DMS153 treated with DMSO at 0.1 percent for 48 hours (cell line): ENCODE measurements around the gene TOB2.

Experiments
- DNase-seq: peaks from one replicate; lab custom pipeline; 2025; ENCODE audit not compliant: unreplicated experiment; lab: John Stamatoyannopoulos, UW

The TOB2 gene

GRCh38 chr22:41446639-41447434 lies at the start of gene TOB2:
Gene TOB2, minus strand, starts transcription at chr22:41446801. Its CDS starts 9,456 bp downstream, at chr22:41437345.
- peak; percentile 90 for DNase-seq

GRCh38 chr22:41491374-41492100 lies 44.9 kb upstream of the TOB2 start:
- no peak for DNase-seq

GRCh38 chr22:41488596-41489385 lies 42.2 kb upstream of the TOB2 start:
- no peak for DNase-seq

- no peak for DNase-seq
These were observed 41.5 kb upstream of the TOB2 start for GRCh38 chr22:41488076-41488475.

- no peak for DNase-seq
These were observed 40.7 kb upstream of the TOB2 start for GRCh38 chr22:41487037-41487935.

GRCh38 chr22:41485033-41485432 lies 38.4 kb upstream of the TOB2 start:
- DNase-seq: no peak

GRCh38 chr22:41482319-41482935 lies 35.8 kb upstream of the TOB2 start:
- DNase-seq: no peak

GRCh38 chr22:41481925-41482318 lies 35.3 kb upstream of the TOB2 start:
- DNase-seq: no peak

- no peak for DNase-seq
These were observed 34.7 kb upstream of the TOB2 start for GRCh38 chr22:41481131-41481830.

GRCh38 chr22:41480397-41480735 lies 33.8 kb upstream of the TOB2 start:
- no peak for DNase-seq

GRCh38 chr22:41479671-41480396 lies 33.2 kb upstream of the TOB2 start:
- no peak for DNase-seq

GRCh38 chr22:41478891-41479521 lies 32.4 kb upstream of the TOB2 start:
- no peak for DNase-seq

- no peak for DNase-seq
These were observed 31.9 kb upstream of the TOB2 start for GRCh38 chr22:41478473-41478872.

GRCh38 chr22:41474872-41475451 lies 28.4 kb upstream of the TOB2 start:
- no peak for DNase-seq

GRCh38 chr22:41471568-41471967 lies 25.0 kb upstream of the TOB2 start:
- no peak for DNase-seq

GRCh38 chr22:41470886-41471285 lies 24.3 kb upstream of the TOB2 start:
- no peak for DNase-seq

GRCh38 chr22:41469218-41469851 lies 22.7 kb upstream of the TOB2 start:
- DNase-seq: no peak
